HG02571 (cell line): ENCODE results near the gene SPEN.

Source experiments
- ATAC-seq: cut with Tn5 transposase; IDR thresholded peaks from one replicate; pipeline ENCODE4 v1.9.1; 2021; ENCODE audit warnings: mild to moderate bottlenecking, moderate library complexity; ENCODE audit not compliant: unreplicated experiment

The SPEN gene

DNA sequence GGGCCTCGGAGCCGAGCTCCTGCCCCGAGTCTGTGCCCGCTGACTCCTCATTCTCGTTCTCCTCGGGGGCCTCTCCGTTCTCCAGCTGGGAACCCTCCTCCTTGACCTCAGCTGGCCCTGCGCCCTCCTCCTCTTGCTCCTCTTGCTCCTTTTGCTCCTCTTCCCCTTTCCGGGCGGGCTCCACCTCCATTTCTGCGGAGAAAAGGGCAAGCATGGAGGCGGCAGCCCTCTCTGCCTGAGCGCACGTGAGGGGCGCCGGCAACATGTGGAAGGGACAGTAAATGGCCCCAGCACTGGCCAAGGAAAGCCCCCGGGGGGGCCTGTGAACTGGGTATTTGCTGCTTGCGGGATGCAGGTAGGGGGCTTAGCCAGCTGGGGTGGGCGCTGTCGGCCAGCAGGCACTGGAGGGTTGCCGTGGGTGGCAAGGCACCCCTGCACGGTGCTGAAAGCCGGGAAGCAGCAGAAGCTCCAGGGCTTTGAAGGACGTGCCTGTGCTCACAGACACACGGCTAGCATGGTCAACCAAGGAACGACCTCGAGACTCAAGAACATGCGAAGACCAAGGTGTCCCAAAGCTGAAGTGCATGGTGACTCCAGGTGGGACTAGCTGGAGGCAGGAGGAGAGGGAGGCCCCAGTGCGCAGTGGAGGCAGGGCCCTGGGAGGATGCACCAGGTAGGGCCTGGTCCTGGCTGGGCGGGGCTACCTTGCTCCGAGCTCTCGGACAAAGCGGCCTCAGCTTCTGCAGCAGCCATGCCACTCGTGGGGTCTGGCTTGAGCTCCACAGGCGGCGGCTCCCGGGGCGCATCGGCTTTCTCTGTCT, 97.7 kb downstream of the SPEN start:
- no peak for ATAC-seq

DNA sequence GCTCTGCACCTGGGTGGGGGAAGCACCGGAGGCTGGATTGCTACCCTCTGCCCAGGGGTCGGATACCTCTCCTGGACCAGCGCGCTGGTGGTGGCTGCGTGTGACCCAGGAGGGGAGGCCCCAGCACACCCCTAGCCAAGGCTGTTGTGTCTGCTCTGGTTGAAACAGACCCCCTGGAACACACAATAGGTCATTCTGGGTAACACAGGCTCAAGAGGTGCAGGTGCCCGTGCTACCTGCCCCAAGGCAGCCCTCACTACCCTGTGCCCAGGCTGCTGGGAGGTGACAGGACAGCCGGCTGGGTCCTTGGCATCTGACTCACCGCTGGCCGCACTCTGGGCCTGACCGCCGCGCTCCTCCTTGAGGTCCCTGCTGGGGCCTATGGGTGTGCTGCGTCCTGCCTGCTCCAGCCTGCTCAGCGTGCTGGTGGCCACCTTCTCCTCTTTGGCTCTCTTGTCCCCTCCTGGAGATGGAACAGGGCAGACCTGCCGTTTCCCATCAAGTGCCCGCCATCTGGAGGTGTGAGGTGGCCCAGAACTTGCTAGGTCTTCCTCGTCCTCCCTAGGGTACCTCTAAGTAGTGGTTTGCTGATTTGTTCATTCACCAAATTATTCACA, 98.4 kb downstream of the SPEN start:
- ATAC-seq, result no peak

DNA sequence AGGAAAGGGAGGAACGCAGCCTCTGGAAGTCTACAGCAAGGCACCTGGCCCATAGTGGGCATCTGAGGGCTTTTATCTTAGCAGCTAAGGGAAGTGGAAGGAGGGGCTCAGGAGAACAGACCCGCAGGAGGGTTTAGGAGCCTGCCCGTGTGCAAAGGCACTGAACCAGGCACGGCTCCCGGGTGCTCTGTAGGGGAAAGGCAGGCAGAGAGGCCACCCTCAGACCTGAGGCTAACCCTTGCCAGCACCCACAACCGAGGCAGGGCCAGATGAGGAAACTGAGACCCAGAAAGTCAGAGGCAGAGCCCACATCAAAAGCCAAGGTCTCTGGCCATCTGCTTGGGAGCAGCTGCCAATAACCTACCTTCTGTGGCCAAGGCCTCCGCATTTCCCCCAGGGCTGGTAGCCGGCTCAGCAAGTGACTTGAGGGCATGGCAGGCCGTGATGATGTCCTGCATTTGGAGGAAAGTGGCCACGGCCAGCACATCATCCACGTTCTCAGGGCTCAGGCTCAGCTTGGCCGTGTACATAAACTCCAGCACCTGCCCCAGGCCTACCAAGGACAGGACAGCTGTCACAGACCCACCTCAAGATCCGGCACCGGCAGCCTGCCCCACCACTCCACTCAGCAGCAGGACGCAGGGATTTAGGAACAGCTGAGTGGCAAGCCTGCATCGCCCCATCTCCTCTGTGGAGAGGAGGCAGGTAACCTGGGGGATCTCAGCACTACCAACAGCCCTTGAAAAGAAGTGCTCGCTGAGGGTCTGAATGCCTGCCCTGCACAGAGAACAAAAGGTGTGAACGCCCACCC, 99.3 kb downstream of the SPEN start:
- ATAC-seq, result no peak

DNA sequence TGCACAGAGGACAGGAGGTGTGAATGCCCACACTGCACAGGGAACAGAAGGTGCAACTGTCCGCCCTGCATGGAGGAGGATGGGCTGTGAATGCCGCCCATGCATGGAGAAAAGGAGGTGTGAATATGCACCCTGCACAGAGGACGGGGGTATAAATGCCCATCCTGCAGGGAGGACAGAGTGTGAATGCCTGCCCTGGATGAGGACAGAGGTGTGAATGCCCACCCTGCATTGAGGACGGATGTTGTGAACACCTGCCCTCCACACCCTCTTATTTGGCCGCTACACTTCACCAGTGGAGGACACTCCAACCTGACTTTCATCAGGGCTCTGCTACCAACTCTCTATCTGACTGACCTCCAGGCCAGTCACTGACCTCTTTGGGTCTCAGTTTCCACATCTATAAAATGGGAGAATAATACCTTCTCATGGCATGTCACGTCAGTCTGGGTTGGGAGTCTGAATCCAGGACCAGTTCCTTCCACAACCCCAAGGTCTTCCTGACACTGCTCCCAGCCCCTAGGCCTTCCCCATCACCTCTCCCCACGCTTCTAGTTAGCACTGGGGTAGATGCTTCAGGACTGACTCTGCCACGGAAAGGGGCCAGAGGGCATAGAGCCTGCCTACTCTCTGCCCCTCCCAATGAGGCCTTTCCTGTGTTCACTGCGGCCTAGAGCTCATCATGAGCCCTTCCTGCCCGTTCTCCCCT, 100.0 kb downstream of the SPEN start:
- no peak for ATAC-seq

DNA sequence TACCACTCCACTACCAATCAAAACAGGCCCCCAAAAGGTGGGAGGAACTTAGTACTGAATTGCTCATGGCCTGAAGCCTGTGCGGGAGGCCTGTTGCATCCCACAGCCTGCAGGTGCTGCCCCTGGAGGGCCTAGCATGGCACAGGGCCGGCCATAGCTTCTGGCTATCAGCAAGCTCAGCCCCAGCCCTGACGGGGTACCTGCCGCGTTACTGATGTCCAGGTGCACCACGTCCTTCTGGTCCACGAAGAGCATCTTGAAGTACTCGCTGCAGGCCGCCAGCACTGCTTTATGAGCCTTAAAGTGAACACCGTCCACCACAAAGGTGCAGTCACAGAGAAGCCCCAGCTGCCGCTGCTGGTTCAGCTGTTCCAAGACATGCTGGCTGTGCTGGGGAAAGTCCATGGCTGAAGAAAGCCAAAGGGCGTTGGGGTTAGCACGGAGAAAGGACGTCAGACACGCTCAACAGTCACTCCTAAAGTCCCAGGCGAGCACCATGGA, 100.6 kb downstream of the SPEN start:
- ATAC-seq, result no peak

DNA sequence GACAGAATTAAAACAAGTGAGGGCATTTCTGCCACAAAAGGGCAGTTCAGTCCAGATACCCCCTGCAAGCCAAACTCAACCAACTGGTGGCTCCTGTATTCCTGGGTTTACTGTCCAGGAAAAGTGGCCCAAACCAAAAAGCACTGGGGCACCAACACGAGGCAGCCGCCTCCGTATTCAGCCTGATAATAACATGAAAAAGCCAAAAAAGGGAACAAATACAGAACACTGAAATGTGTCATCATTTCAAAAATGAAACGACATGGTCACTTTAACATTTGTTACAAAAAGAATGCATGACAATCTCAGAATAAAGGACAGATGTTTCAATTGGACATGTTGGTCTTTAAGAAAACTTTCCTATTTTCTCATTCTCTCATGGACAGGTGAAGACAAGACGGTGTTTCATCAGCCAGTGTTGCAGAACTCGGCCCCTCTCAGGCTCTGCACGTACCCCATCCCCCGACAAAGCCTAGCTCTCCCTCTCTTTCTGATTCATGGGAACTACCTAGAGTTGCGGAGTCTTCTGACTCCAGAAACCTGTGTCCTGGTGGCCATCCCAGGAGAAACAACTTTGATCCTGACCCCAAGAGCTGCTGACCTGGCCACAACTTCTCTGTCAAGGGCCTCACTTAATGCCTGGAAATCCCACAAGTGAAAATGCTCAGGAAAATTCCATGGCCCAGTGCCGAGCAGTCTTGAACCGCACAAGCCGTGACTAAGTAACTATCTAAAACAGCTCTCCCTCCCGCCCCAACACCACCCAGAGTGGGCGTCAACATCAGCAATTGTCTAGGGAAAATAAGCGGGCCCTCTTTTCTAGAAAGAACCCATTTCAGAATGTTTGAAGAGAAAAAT, 101.3 kb downstream of the SPEN start:
- ATAC-seq, result no peak

DNA sequence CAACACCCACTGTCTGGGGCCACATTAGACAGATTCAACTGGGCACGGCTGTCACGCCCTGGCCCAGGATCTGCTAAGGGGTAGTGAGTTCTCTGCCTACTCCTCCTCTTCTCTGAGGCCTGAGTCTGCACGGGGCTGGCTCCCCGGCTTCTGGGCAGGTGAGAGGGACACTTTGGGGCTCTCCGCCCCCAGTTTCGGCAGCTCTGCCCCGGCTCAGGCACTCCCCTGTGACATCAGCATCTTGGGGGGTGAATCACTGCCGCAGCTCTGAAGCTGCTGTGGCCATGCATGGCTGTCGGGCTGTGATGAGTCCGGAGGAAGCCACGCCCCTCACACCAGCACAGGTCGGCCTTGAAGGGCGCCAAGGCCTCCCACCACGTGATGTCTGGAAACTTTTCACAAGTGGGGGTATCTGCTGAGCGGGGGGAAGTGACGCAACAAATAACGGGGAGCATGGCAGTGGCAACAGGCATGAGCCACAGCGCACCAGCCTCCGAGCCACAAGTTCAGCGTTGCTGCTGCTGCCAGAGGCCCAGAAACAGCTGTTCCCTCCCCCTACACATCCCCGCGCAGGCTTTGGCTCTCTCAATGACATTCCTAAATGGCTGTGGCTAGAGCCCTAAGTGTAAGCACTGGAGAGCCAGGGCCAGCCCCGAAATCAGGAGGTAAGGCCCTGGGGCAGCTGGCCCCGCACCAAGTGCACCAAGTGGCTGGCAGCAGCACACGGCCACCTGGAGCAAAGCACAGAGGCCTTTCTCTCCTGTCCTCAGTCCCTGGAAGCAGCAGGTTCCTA, 102.1 kb downstream of the SPEN start:
- peak; percentile 46 for ATAC-seq

DNA sequence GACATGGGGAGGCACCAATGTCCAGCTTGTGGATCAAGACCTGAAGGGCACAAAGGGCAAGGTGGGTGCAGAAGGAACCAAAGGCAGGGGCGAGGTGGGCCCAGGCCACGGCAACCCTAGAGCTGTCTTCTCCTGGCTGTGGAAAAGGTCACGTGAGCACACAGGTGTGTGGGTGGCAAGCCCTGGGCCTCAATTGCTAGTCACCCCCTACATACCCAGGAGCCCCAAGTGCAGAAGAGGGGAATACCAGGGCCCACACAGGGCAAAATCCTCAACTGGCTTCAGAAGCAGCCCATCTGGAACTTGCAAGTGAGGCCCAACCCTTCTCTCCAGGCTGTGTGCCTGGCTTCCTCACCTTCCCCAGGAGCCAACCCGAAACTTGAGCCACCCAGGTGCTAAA, 102.8 kb downstream of the SPEN start:
- no peak for ATAC-seq

DNA sequence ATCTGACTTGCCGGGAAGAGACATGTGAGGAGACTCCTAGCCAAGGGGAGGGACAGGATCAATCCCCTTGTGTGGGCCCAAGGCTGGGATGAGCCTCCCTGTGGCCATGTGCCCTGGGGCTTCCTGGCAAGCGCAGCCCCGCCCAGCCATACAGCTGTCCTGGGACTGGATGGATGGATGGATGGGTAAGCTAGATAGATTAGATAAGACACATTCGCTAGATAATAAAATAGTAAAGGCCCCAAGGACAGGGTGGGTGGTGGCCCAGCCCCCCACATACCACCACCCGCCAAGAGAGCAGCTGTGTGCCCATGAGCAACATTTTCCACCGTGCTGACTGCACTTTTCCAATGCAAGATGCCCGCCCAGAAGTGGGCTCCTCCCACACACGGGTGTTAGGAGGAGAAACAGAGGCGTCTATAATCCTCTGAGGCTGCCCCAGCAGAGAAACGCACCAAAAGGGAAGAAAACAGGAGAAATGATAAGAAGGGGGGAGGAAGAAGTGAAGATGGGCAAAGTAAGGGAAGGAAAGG, 103.3 kb downstream of the SPEN start:
- ATAC-seq, result no peak

DNA sequence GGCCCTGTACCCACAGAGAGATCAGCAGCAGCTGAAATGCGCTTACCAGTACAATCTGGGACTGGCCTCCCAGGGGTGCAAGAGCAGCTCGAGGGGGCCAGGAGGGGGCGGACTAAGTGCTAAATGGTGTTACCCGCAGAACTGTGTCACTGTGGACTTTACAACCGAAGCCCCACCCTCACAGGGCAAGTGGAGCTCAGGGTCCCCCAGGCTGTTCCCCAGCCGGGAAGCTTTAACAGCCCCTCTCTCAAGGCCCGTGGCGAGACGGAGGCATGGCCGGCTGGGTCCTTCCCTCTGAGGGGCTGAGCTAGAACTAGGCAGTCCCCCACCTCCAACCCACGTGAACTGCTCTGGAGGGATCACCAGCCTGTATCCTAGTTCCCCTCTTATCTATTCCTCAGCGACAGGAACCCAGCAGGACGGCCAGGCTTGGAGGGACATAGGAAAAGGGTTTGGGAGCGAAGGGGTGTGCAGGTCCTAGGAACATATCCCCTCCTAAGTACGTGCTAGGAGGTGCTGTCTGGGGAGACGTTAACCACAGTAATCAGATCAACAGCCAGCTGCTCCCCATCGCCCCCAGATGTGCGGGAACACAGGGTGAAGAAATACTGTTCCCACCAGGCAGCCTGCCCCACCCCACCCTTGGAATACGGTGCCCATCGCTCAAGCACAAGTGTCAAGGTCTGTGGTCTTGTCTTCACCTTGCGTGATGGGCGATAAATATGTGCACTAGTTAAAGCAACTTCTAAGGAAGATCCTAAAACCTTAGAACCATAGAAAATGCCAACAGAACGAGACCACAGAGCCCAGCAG, 104.0 kb downstream of the SPEN start:
- no peak for ATAC-seq

DNA sequence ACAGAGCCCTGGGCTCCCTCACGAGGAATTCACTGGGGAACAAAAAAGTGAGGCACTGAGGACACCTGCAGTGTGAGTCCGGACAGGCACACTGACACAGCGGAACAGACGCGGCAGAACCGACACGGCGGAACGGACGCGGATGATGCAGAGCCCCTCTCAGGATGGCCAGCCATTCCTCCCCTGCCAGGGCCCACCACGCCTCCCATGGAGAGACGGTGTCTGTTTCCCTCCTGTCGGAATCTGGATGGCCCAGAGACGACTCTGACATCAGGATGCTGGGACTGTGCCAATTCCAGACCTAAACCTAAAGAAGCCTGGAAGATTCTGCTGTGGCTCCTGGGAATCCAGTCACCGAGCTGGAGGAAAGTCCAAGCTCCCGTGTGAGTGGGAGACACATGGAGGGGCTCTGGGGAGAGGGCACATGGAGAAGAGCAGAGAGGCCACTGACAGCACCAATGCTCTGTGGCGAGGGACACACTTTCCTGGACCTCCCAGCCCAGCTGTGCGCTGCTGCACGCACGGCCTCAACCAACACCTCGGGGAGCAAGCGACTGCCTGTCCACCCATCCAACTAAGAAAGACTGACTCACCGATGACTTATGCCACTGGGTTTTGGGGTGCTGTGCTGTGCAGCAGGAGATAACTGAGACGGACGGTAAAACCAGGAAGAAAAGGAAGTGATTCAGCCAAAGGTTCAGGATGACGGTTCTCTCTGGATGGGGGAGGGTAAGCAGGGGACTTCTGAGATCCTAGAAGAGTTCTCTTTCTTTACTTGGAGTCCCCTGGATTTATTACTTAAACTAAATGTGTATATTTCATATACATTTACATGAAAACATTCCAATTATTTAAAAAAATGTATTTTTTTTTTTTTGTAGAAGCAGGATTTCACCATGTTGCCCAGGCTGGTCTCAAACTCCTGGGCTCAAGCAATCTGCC, 105.1 kb downstream of the SPEN start:
- ATAC-seq, result no peak

DNA sequence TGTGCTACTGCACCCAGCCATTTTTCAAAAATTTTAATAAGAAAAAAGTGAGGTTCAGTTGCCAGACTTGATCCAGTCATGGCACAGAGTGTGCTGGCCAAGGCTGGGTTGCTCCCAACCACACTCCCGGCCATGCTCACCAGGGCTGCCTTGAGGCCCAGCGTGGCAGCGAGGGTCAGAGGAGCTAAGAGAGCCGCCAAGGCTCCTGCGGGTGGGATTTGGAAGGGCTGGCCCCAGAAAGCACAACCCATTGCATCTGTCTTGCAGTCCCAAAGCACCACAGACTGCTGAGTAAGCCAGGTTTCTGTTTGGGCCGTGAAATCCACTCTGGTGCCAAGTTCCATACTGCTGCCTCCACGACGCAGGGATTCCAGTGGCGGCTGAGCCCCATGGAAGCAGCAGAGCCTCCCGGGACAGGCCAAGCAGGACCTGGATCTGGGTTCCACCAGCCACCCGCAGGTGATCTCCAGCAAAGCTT, 105.8 kb downstream of the SPEN start:
- ATAC-seq, result no peak

DNA sequence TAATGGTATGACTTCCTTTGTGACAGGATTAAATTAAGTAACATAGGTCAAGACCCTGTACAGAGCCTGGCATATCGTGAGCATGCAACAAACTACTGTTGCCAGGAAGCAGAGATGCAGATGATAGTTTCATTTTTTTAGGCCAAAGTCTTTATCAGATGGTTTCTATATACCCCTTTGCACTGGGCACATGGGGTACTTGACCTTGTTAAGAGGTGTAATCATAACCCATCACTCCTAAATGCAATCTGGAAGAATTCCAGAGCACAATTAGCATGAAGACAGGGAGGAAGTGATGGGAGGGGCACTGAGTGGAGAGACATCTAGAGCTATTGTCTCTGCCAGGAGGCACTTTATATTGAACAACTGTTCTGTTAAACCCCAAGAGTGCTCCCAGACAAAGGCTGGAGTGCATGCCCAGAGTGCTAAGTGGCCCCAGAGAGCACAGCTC, 106.3 kb downstream of the SPEN start:
- no peak for ATAC-seq

DNA sequence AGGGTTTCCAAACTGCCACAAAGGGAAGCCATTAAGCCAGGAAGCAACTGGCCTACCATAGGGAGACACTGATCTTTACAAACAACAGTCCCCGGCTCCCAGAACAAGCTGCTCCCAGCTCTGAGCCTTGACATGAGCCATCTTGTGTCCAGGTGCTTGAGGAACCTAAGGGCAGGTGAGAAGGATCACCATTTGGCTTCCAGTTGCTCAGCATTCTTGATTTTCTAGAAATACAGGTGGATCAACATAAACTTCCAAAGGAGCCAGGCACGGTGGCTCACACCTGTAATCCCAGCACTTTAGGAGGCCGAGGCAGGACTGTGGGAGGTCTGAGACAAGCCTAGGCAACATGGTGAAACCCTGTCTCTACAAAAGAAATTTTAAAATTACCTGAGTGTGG, 106.8 kb downstream of the SPEN start:
- ATAC-seq, result no peak

DNA sequence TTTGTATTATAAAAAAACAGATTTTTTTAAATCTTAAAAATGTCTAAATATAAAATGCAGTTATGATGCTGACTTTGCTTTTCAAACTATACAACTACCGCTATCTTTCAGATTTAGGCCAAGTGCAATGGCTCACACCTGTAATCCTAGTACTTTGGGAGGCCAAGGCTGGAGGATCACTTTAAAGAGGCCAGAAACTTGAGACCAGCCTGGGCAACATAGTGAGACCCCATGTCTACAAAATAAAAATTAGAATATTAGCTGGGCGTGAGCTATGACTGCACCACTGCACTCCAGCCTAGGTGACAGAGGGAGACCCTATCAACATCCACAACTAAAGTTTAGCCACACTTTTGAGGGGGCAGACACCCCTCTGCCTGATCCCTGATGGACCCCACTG, 108.0 kb downstream of the SPEN start:
- no peak for ATAC-seq

DNA sequence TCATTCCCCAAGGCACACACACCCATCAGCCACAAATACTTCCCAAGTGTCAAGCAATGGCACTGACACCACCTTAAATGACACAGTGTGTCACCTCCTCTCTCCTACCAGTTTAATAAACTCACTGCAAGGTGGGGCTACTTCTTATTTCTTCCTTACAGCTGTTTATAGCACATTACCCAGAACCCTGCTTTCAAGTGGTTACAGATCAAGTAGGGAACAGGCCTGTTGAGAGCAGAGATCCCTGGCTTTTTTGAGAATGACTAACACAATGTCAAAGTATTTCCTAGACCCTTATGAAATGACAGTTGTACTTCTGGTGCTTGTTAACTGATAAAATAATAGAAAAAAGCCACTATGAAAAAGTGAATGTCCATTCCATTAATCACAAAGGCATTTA, 108.6 kb downstream of the SPEN start:
- ATAC-seq, result no peak
